GM18505 (cell line): Measurements from ENCODE around the gene SLC27A2.
"Not testable (repeated sequence)": the region's sequence is repeated elsewhere in the genome, so short reads cannot be mapped to it uniquely, and the experiment has no call there.

ENCODE experiments used
- ATAC-seq: cut with Tn5 transposase; IDR thresholded peaks from one replicate; pipeline ENCODE4 v1.9.1; 2021; ENCODE audit not compliant: unreplicated experiment
- POLR2A ChIP-seq: IDR thresholded peaks from 4 replicates; pipeline ENCODE4 v1.6.1; 2011; ENCODE audit warnings: borderline replicate concordance; ENCODE audit not compliant: insufficient read depth, insufficient read length; ENCODE audit errors: extremely low read depth

The SLC27A2 gene

GRCh38 chr15:50181969-50182218, at the start of gene SLC27A2:
Gene SLC27A2 (plus strand): TSS chr15:50182196. CDS start chr15:50182428, 232 bp downstream.
- ATAC-seq: no peak
- no peak for TF ChIP-seq POLR2A

GRCh38 chr15:50132251-50132984, 49.6 kb upstream of the SLC27A2 start:
- ATAC-seq: not testable (repeated sequence)

- no peak for TF ChIP-seq POLR2A
- peak; percentile 90 for ATAC-seq
Observed at GRCh38 chr15:50134524-50135024, 47.4 kb upstream of the SLC27A2 start.

GRCh38 chr15:50135031-50135551, 46.9 kb upstream of the SLC27A2 start:
- peak; percentile 67 for ATAC-seq
- TF ChIP-seq POLR2A: no peak

DNA sequence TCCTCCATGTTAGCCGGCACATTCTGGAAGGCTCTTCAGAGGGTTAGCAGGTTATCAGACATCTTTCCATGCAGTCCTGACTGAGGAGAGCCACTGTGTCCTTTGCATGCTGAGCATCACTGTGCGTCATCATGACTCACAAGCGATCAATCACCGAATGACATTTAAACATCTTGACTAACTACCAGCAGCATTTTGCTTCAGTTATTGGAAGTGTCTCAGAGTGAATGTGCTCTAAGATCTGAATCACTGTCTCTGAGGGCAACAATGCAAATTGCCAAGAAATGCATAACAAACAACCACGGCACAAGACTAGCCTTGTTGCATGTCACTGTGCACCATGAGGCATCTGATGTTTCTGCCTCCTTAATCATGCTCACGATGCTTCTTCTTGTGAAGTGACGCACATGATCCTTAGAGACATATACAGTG, 44.6 kb upstream of the SLC27A2 start:
- no peak for ATAC-seq

DNA sequence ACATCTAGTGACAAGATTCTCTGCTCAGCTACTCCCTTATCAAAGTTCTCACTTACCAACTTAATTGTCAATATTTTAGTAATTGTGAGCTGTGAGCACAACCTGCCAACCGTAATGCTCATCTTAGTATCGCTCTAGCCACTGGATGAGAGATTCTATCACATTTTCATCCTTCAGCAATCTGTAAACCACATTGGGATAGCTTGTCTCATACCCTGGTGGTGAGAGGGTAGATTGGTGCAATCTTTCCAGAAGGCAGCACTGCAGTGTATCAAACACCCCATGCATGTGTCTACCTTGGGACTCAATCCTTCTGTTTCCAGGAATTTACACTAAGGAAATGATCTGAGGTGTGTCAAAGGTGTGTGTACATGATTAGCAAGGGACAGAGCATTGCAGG, 44.1 kb upstream of the SLC27A2 start:
- no peak for TF ChIP-seq POLR2A
- ATAC-seq: no peak

More for the DNA sequence above, 44.6 kb upstream of the SLC27A2 start:
- TF ChIP-seq POLR2A: no peak

DNA sequence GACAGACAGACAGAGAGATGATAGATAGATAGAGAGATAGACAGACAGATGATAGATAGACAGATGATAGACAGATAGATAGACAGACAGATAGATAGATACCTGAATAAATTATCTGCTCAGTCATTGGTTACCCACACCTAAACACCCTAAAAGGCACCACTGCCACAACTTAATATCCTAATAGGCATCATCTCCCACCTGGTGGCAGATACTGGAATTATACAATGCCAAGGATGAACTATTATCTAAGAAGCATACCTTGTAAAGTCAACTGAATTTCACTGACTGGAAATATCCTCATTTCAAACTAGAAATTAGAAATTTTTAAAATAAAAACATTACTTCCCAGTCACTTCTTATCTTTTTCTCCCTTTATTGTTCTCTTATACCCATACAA, 43.6 kb upstream of the SLC27A2 start:
- no peak for TF ChIP-seq POLR2A

GRCh38 chr15:50140098-50140497, 41.9 kb upstream of the SLC27A2 start:
- no peak for TF ChIP-seq POLR2A
- no peak for ATAC-seq

More for the DNA sequence above, 43.6 kb upstream of the SLC27A2 start:
- ATAC-seq: no peak

DNA sequence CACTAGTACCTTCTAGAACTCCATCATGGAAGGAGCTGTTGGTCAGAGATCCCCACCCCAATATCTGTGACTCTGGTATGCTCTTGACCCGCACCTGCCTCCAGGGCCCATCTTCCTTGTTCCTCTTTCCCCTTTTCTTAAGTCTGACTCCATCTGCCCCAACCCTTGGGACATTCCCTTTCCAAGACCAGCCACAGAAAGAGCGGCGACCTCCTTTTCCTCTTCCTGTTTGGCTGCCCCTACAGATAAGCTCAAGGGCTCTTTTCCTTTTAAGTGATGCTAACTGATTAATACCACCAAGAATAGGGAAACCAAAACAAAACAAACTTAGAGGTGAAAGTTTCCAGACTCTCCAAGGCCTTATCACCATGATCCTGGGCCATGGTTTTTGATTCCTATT, 41.0 kb upstream of the SLC27A2 start:
- no peak for ATAC-seq
- TF ChIP-seq POLR2A: no peak

- no peak for TF ChIP-seq POLR2A
- ATAC-seq: no peak
Observed at GRCh38 chr15:50141856-50142255, 40.1 kb upstream of the SLC27A2 start.

- no peak for TF ChIP-seq POLR2A
- no peak for ATAC-seq
Observed at GRCh38 chr15:50143255-50143860, 38.6 kb upstream of the SLC27A2 start.

- TF ChIP-seq POLR2A: no peak
- no peak for ATAC-seq
Observed at GRCh38 chr15:50144341-50145120, 37.5 kb upstream of the SLC27A2 start.

GRCh38 chr15:50145451-50145872, 36.5 kb upstream of the SLC27A2 start:
- no peak for ATAC-seq
- TF ChIP-seq POLR2A: no peak
